ENCODE data around the gene SEC24B.

DNA sequence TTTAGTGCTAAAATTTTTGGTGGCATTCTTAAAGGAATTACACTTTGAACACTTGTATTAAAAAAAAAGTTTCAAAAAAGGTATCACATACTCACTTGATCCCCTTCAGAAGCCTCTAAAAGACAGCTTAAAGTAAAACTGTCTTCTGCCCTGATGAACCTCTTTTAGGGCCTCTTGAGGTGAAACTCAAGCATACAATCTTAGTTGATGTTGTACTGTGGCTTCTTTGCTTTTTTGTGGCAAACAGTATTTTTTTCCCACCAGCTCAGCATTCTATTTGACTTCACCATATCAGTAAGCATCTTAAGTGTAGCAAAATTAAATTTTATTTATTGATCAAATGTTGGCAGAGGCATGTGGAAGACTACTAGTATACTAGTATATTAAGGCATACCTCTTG lies 13.7 kb downstream of the SEC24B start:
- TF ChIP-seq, protein P1, sequence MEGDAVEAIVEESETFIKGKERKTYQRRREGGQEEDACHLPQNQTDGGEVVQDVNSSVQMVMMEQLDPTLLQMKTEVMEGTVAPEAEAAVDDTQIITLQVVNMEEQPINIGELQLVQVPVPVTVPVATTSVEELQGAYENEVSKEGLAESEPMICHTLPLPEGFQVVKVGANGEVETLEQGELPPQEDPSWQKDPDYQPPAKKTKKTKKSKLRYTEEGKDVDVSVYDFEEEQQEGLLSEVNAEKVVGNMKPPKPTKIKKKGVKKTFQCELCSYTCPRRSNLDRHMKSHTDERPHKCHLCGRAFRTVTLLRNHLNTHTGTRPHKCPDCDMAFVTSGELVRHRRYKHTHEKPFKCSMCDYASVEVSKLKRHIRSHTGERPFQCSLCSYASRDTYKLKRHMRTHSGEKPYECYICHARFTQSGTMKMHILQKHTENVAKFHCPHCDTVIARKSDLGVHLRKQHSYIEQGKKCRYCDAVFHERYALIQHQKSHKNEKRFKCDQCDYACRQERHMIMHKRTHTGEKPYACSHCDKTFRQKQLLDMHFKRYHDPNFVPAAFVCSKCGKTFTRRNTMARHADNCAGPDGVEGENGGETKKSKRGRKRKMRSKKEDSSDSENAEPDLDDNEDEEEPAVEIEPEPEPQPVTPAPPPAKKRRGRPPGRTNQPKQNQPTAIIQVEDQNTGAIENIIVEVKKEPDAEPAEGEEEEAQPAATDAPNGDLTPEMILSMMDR (IDR thresholded peaks at IDR 0.05; ENCODE audit: borderline replicate concordance, extremely low read depth, low read length, poor library complexity, severe bottlenecking), result no peak
- TF ChIP-seq EZH2 (IDR thresholded peaks at IDR 0.05; ENCODE audit: borderline replicate concordance, low read depth, low read length, severe bottlenecking), result no peak

Data from DND-41 (cell line).